ENCODE measurements around the gene TMEM123.

DNA sequence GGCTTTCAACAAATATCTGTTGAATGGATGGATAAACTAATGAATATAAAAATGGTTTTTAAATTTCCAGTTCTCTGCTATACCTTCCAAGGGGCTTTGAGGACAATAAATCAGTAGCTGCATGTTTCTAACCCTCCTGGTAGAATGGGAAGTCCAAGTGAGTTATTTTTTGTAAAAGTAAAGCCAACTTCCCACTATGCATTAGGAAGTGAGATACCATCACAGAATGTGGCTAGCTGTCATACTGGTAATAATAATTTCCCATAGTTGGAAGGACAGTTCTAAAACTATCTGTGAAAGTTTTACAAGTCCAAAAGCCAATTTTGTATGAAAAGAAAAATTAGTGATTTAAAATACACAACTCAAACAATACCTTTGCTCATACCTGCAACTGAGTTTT lies 50.0 kb downstream of the TMEM123 start:
- TF ChIP-seq EZH2 (IDR thresholded peaks at IDR 0.05; ENCODE audit: borderline replicate concordance, low read length): no peak
- TF ChIP-seq, protein P1, sequence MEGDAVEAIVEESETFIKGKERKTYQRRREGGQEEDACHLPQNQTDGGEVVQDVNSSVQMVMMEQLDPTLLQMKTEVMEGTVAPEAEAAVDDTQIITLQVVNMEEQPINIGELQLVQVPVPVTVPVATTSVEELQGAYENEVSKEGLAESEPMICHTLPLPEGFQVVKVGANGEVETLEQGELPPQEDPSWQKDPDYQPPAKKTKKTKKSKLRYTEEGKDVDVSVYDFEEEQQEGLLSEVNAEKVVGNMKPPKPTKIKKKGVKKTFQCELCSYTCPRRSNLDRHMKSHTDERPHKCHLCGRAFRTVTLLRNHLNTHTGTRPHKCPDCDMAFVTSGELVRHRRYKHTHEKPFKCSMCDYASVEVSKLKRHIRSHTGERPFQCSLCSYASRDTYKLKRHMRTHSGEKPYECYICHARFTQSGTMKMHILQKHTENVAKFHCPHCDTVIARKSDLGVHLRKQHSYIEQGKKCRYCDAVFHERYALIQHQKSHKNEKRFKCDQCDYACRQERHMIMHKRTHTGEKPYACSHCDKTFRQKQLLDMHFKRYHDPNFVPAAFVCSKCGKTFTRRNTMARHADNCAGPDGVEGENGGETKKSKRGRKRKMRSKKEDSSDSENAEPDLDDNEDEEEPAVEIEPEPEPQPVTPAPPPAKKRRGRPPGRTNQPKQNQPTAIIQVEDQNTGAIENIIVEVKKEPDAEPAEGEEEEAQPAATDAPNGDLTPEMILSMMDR (IDR thresholded peaks at IDR 0.05; ENCODE audit: low read length): no peak

Data from OCI-LY1 (cell line).